GM12878 (cell line): ENCODE data around the gene RBBP9.

ENCODE experiments used
- EP300 ChIP-seq, 2 experiments: fragments of 150-350 bp in 1 of 2; IDR thresholded peaks; 2 replicates each; pipeline ENCODE4 v1.6.1; 2011 to 2012; ENCODE audit warnings: low read depth in 2 of 2, low read length in 2 of 2, borderline replicate concordance in 1 of 2, improper control_type of control experiment in 1 of 2, inconsistent platforms in 1 of 2; ENCODE audit not compliant: control insufficient read depth in 1 of 2
- ETV6 ChIP-seq, 2 experiments: fragments of 450-650 bp in 1 of 2; IDR thresholded peaks in 1 of 2; conservative IDR thresholded peaks in 1 of 2; 2 replicates each; pipeline ENCODE4 v1.6.1; 2014; ENCODE audit warnings: antibody characterized with exemption in 1 of 2, borderline replicate concordance in 1 of 2, low read depth in 1 of 2, mild to moderate bottlenecking in 1 of 2, moderate library complexity in 1 of 2
- POLR2A ChIP-seq: IDR thresholded peaks from 2 replicates; pipeline ENCODE4 v1.6.1; 2011; ENCODE audit warnings: low read depth, mild to moderate bottlenecking, low read length
- POLR2AphosphoS5 ChIP-seq: IDR thresholded peaks from 2 replicates; pipeline ENCODE4 v1.6.1; 2011; ENCODE audit warnings: mild to moderate bottlenecking, low read length, inconsistent platforms
- RUNX3 ChIP-seq: IDR thresholded peaks from 2 replicates; pipeline ENCODE4 v1.6.1; 2012; ENCODE audit warnings: low read length, inconsistent platforms
- ZNF274 ChIP-seq: IDR thresholded peaks from one replicate; pipeline ENCODE4 v1.8.0; 2011; ENCODE audit not compliant: insufficient read length, insufficient read depth

DNA sequence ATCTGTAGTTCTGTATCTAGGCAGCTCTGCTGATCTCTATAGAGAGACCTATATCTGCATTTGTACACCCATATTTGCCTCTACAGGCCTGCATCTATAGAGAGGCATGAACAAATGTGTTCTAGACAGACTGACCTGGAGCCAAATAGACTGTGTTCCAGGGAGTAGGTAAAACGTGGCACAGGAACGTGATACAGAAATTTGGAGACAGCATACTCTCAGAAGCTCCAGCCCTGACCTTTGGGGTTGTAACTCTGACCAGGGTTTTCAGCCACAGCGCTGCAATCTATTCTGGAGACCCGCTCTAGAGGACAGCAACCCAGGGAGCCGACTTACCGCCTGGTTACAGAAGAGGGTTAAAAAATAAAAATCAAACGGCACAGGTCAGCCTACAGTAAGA lies 983 bp downstream of the RBBP9 start:
- no peak for TF ChIP-seq POLR2A
- TF ChIP-seq RUNX3, result no peak
- TF ChIP-seq POLR2AphosphoS5, result no peak
- no peak for TF ChIP-seq EP300 (IDR thresholded peaks at IDR 0.05; ENCODE audit: borderline replicate concordance in 1 of 2, control insufficient read depth in 1 of 2, low read depth in 2 of 2, low read length in 2 of 2)
- TF ChIP-seq ZNF274, result no peak
- no peak for TF ChIP-seq ETV6 (conservative IDR thresholded peaks at IDR 0.05 in 1 of 2, IDR thresholded peaks at IDR 0.05 in 1 of 2; ENCODE audit: borderline replicate concordance in 1 of 2, low read depth in 1 of 2)
